Stimulated activated CD4-positive, alpha-beta T cell treated with anti-CD3 and anti-CD28 coated beads, Interleukin-15, amount 100 ng/mL, for 1 hour (primary cell): ENCODE results near the gene DPYSL3.

Source experiments
- DNase-seq, 2 donors: peaks; one replicate each; pipeline ENCODE4 v3.0.0-alpha.2; 2020; ENCODE audit warnings: low read depth in 1 of 2, low spot score in 1 of 2

DPYSL3 gene

DNA sequence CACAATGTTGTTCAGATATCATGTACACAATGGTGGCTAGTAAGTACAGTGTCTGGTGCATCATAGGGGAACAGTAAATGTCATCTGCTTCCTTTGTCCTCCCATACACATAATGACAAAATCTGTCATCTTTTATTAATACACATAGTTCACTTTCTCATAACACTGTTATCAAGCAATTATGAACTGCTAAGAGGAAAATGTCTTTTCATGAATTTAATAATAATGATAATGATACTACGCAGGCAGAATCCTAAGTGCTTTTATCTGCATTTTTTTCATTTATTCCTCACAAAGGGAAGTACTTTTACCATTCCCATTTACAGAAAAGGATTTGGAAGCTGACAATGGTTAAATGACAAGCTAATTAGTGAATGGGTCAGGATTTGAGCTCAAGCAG is 35.7 kb downstream of the DPYSL3 start:
- DNase-seq: no peak

- DNase-seq: no peak
Measured at GRCh38 chr5:147472664-147473475, 37.0 kb downstream of the DPYSL3 start.

DNA sequence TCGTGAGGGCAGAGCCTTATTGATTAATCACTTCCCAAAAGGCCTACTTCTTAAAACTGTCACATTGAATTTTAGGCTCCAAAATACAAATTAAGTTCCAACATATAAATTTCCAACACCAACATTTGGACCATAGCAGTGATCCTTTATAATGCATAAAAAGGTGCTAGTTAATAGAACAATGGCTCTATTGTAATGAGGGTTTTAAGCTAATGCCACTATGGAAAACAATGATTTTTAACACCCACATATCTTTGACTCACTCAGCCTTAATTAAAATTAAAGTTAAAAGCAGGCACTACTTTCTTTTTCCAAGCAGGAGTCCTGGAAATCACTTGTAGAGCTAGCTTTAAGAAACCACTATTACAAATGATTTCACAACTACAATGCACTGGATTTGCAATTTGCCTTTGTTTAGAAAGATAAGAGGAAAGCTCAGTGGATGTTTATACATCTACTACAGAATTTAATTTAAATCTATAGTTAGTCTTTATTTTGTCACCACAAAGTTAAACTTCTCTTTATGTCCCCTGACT is 41.8 kb downstream of the DPYSL3 start:
- DNase-seq: no peak

GRCh38 chr5:147466360-147466980 is 43.4 kb downstream of the DPYSL3 start:
- no peak for DNase-seq

- no peak for DNase-seq
Measured at GRCh38 chr5:147465747-147466146, 44.1 kb downstream of the DPYSL3 start.

- no peak for DNase-seq
Measured at GRCh38 chr5:147464211-147464610, 45.7 kb downstream of the DPYSL3 start.

GRCh38 chr5:147461915-147462314 is 48.0 kb downstream of the DPYSL3 start:
- no peak for DNase-seq

DNA sequence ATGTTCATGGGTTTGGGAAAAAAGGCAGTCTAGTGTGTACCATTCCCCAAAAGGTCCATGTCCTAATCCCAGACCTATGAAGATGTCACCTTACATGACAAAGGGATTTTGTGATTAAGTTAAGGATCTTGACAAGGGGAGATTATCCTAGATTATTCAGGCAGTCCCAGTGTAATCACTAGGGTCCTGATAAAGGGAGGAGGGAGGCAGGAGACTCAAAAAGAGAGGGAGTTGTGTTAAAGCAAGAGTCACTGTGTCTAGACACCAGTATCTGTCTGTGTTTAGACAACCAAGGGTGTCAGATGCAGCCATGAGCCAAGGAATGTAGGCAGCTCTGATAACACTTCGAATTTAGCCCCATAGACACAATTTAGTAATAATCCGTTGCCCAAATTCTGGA is 49.5 kb downstream of the DPYSL3 start:
- no peak for DNase-seq

DNA sequence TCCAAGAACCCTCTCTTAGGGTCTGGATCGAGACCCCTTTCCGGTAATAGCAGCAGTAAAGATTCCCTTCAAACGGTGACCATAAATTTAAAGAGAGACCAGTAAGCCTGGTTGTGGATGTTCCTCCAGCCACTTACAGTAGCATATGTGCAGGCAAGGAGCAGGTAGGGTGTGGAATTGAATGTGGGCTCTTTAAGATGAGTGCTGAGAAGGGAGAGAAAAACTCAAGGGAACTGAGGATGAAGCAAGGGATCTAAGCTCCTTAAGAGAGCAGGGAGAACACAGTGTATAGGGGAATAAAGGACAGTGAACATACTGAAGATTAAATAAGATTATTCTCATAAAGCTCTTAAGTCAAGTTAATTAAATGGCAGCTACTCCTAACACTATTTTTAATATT is 51.3 kb downstream of the DPYSL3 start:
- DNase-seq: no peak

DNA sequence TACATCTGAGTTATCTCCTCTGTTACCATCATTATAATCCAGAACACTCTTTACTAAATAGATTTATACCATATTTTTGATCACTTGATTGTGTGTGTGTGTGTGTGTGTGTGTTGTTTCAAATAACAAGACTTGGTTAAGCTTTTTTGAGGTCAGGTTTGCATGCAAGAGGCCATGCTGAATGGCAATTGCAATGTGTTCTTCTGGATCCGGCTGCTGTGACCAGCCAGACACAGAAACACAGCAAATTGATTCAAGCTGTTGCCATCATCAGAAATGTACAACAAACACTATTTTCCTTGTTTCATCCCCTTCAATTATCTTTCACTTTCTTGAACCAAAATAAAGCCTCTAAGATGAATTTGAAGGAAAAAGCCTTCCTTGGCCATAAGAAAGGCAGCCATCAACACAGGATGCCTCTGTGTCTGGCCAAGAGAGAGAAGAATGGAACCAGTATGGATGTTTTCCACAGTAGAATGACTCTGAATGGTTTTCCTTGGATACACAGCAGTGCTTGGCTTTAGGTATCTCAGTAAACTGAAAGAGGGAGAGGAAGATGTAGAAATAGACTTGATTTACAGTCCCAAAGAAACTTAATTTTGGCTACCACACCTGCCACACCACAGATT is 53.9 kb downstream of the DPYSL3 start:
- no peak for DNase-seq

DNA sequence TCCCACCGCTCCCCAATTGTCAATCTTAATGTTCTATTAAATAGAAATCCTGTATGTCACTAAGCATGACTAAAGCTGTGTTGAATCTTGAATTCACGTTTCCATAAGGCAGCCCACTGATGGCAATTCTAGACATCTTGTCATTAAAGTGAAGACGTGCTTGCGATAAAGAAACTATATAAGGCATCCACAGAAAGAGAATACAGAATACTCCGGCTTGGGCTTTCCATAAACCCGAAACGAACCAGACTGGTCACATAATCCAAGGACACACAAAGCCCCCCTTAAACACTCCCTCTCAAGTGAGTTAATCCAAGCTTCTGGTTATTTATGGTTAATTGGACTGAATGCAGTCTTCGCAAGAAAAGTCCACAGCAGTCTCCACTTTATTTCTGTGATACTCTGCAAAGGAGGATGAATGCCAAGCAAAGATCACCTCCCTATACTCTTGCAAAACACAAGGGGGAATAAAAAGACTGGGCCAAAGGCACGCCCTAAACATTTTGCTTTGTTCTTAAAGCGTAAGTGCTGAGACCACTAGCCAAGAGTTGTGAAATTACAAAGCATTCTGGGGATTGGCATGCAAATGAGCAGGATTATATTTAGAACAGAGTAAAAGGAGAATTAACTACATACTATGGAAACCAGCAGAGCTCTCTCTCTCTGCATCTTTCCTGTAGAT is 54.7 kb downstream of the DPYSL3 start:
- DNase-seq: no peak

DNA sequence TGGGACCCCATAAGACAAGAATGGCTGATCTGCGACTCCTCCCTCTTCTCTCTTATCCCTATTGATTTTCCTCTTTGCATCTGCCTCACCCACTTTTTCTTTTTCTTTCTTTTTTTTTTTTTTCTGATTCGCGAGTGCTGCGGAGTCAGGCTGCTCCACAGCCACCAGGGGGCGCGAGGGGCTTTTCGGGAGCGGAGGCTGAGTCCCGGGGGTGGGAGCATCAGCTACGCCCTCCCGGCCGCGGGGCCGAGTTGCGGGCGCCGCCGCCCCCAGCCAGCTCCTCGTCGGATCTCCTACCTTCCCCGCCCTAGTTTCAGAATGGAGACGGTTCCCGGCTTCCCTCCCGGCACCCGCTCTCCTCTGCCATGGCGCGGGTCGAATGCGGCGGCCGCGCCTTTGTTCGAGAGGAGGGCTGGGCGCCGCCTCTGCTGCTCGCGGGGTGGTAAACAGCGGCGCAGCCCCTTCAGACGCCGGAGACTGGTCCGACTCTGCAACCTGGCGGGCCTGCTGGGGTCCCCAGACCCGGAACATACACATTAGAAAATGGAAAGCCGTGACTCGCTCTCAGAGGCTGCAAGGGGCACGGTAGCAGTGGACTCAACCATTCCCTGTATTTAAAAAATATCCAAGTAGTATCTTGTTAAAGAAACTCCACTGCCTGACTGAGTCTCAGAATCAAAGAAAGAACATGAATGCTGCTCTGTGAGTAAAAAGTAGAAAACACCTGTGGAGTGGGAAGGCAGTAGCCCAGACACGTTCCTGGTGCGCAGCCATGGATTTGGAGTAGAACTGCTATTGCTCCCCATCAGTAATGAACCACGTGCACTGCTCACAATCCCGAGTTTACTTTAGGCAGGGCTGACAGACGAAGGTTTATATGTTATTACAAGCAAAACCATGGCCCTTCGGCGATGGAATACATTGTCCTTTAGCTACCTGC is 55.7 kb downstream of the DPYSL3 start:
- peak; percentile 20 to 49 for DNase-seq

DNA sequence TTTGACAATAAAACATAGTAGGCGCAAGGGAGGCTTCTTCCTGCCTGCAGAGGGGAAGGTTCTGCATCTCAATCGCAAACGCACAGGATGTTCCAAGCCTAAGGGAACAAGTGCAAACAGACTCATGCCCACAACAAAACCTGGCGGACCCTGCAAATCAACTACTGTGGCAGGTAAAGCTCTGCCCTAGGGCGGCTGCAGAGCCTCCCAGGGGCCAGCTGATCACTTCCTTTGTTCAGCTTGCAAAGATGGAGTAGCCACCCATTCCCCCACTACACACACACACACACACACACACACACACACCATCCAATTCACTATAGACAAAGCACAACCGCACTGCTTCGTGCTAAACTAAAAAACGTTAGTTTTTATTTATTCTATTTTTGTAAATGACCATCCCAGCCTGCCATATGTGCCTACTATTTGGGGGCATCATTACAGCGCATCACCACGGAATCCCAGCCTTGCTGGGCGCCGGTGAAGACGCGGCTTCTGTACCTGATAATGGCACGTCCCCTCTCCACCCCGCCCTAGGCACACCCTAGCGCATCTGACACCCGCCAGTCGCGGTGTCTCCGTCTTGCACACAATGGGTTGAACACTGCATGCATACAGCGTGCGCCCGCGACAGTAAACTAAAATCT is 57.6 kb downstream of the DPYSL3 start:
- DNase-seq: no peak

DNA sequence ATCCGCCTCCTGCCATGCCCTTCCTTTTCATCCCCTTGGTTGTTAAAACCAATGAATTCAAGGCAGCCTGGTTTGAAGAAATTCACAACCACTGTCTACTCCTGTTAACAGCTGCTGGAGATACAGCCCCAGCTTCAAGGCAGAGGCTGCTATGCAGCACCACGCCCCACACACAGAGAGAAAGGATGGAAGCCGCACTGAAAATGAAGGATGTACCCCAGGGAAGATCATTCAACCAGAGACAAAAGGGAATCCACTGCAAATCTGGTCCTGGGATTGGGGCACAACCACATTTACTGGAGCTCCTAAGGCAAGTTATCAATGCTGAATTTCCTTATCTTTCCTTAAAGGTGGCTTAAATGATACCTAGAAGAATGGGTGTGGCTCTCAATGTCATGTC is 58.7 kb downstream of the DPYSL3 start:
- no peak for DNase-seq

DNA sequence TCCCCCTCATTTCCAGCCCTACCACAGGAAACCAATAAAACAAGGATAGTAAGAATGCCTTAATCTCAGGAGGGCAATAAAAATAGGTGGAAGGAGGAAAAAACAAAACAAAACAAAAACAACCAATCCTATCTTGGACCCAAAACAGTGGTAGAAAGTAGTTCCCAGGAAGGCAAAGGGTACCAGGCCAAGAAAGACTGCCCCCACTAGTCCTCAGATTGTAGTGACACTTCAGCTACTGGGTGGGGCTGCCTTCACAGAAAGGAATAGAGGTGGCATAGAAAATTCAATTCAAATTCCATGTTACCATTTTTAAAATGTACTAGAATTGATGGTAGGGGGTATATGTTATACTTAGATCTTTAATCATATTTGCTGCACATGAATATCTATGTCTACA is 59.3 kb downstream of the DPYSL3 start:
- DNase-seq: no peak

DNA sequence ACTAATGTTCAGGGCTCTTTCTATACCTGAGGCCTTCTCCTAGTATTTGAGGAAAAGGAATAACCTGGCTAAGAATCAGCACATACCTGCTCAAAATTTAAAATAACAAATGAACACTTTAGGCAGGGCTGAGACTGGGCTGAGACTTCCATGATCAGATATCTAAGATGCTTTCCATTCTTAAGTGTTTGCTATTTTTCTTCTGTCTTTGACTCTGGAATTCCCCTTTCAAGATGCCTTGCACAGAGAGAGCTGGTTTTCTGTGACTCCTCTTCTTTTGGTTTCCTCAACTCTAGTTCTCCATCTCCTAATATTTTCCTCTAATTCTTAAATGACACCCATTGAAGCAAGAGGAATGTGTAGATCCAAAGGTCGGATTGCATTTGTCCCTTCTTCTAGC is 61.1 kb downstream of the DPYSL3 start:
- no peak for DNase-seq

DNA sequence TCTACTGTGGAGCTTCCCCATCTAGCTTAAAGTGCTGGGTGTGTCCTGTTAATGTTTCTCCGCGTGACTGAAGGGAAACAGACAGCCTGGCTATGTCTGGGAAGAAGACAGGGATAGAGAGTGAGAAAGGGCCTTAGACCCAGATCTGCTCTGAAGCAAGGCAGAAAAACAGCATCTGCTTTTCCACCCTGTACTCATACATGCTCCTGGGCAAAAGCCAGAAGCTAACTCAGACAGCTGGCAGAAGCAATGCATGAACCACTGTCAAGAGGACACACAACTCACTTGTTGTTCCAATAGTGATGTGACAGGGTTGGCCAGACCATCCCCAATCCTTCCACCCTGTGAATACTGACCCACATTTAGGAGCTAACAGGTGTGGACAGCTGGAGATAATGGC is 63.3 kb downstream of the DPYSL3 start:
- DNase-seq: no peak

GRCh38 chr5:147445917-147446316 is 64.0 kb downstream of the DPYSL3 start:
- no peak for DNase-seq

DNA sequence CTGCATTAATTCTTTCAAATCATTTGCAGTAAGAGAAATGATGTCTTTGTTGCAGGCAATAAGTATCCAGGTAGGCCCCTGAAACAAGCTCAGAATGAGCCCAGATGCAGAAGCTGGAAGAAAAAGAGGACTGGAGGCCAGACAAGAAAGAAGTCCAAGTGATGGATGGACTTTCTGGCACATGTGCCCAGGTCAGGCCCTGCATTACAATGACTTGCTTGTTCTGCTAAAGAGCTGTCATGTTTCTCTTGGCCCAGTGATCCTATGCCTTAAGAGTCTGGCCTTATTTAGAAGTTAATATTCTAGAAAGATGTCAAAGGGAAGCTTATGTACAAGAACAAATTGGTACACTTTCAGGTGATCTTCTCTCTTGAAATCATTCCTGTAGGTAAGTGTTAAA is 64.8 kb downstream of the DPYSL3 start:
- DNase-seq: no peak

- no peak for DNase-seq
Measured at GRCh38 chr5:147442224-147442623, 67.6 kb downstream of the DPYSL3 start.
